SIG-M5 treated with dmso at 0.1 percent for 504 hours (cell line): ENCODE measurements around the gene SEMA3C.

Experiments
- DNase-seq: peaks from one replicate; lab custom pipeline; 2025; ENCODE audit not compliant: unreplicated experiment; lab: John Stamatoyannopoulos, UW

Gene SEMA3C

DNA sequence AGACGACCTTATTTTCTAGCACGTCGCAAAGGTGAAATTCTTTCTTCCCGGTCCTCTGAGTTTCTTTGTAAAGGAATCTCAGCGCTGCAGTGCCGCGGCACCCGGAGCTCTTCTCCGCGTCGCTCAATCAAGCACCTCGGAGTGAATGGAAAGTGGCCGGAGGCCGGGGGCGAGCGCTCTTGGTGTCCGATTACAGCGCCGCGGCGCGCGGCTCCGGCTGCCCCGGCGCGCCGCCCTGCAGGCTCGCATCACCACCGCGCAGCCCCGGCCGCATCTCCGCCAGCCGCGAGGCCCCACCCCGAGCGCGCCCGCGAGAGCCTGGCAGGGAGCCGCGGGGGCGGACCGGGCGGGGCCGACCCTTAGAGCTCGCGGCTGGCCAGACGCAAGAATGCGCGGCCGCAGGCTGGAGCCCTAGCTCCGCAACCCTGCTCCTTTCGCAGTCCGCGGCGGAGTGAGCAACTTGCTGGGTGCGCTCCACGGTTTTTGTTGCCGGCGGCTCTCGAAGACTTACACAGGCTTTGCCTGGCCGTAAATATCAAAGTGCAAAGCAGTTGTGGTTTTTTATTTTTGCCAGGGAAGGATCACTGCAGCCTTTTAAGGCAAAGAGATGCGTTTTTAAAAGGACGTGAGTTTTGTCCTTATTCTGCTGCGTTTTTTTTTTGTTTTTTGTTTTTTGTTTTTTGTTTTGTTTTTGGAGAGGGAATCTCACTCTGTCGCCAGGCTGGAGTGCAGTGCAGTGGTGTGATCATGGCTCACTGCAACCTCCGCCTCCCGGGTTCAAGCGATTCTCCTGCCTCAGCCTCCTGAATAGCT lies at the start of gene SEMA3C:
TSS of gene SEMA3C (minus strand) at position 143 of the 813 bp plus-strand sequence. CDS start 2,270 bp downstream, outside the sequence.
- peak; percentile 76 for DNase-seq

- no peak for DNase-seq
Observed at GRCh38 chr7:80968606-80969005, 49.8 kb upstream of the SEMA3C start.

GRCh38 chr7:80967917-80968297 lies 49.1 kb upstream of the SEMA3C start:
- DNase-seq: no peak

DNA sequence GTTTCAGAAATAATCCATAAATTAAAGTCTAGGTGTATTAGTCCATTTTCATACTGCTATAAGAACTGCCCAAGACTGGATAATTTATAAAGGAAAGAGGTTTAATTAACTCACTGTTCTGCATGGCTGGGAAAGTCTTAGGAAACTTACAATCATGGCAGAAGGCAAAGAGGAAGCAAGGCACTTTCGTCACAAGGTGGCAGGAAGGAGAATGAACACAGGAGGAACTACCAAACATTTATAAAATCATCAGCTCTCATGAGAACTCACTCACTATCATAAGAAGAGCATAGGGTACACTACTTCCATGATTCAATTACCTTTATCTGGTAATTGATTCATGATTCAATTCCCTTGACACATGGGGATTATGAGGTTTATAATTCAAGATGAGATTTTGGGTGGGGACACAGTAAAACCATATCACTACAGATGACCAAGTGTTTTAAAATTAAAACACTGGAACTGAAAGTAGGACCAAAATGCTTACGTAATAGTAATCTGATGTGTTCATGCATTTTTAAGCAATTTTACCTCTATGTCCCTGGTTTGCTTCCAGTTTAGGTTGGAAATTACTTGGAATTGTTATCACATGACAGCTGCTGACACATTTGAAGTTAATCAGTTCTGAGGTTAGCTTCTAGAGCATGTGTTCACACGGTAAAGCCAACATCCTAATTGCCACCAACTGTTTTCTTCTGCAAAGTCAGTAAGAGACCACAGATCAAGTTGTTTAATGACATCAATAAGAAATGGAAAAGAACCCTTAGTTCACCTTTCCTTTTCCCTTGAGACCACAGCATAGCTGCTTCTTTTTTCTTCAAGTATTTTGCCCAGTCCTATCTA lies 48.4 kb upstream of the SEMA3C start:
- DNase-seq: peak; percentile 6

- DNase-seq: no peak
Observed at GRCh38 chr7:80960244-80960795, 41.5 kb upstream of the SEMA3C start.

- no peak for DNase-seq
Observed at GRCh38 chr7:80957226-80957777, 38.5 kb upstream of the SEMA3C start.

DNA sequence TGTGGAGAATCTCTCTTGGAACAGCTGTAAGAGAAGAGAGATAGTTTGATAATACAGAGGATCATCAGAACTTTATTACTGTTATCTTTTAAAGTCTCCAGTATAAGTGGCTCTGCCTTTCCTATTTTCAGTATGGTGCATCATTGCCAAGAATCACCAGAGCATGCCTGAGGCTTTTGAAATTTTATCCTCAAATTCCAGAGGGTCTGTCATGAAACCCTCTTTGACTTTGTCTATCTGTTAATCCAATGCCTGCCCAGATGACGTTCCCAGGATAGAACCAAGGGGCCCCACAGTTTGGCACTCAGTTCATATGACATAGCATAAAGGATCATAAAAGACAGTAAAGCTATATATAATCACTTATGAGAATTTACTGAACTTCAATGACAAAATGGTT lies 35.3 kb upstream of the SEMA3C start:
- no peak for DNase-seq

GRCh38 chr7:80950550-80950967 lies 31.7 kb upstream of the SEMA3C start:
- DNase-seq: no peak

GRCh38 chr7:80949449-80949848 lies 30.6 kb upstream of the SEMA3C start:
- DNase-seq: no peak

DNA sequence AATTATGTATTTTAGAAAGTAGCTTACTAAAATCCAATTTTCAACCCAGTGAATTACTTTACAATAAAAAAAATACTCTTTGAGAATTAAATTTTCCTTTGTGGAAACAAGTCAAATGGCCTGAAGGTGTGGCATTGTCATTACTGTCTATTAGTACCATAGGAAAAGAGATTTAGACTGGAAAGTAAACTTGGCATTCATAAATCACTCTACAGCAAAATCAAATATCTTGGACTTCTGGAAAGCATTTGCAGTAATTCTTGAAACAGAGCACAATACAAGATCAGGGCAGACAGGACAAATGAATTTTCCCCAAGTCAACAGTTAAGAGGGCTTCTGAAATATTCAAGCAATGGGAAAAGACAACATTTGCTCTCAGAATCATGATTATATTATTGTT lies 28.0 kb upstream of the SEMA3C start:
- no peak for DNase-seq

DNA sequence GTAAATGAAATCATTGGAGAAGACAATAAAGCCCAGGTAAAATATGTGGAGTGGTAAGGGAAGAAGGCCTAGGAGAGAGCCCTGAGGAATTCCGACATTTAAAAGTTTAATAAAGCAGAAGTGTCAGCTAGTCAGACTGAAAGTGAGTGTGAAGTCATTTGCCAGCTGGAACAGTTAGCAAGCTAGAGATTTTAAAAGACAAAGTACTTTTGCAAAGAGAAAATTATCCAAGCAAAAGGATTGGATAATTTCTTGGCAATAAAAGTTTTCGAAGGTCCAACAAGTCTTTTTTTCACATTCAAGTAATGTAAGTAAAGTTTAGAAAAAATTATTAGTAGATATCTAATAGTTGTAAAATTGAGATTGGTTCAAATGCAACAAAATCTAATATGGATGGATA lies 27.1 kb upstream of the SEMA3C start:
- DNase-seq: no peak

- no peak for DNase-seq
Observed at GRCh38 chr7:80943342-80943741, 24.5 kb upstream of the SEMA3C start.

- peak; percentile 70 for DNase-seq
Observed at GRCh38 chr7:80942261-80943041, 23.6 kb upstream of the SEMA3C start.

GRCh38 chr7:80941208-80941758 lies 22.4 kb upstream of the SEMA3C start:
- peak; percentile 46 for DNase-seq

DNA sequence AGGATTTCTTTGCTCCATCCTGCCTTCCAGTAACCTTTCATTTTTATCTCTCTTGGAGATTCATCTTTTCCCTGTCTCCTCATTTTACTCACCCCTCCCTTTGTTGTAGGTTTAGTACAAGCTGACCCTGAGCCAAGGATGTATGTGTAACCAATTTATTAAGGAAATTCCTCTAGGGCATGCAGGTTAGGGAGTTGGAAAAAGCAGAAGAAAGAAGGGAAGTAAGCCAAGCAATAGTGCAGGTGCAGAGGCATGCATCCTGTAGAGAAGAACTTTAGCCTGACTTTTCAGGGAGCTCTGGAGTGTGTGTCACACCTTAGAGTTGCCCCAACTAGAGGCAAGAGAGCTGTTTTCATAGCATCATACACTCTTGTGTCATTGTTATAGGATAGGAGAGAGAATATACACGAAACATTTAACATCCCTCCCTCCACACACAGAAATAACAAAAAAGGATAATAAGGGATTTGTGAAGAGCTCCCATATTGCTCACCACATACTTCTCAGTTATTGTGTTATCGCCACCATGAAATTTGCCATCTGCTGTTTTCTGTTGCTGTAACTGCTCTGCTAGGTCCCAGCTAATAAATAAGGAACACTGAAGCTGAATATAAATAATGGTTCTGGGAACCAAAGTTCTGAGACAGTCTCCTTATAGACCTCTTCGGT lies 21.8 kb upstream of the SEMA3C start:
- DNase-seq: no peak

DNA sequence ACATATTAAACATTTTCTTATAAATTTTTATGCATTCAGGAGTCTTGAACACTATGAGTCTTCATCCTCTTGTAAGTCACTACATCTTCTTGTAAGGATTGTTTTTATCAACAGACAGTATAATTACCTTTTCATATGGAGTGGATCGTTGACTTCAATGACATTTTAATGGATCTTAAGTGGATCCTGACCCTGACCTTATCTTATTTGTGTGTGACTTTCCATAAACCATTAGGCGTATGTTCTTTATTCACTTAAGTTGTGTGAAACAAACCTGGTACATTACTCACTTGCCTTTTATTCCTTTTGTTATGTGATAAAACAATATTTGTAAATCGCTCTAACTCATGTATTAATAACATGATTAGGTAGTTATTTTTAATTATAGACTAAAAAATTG lies 18.5 kb upstream of the SEMA3C start:
- no peak for DNase-seq

- no peak for DNase-seq
Observed at GRCh38 chr7:80935991-80936780, 17.3 kb upstream of the SEMA3C start.

DNA sequence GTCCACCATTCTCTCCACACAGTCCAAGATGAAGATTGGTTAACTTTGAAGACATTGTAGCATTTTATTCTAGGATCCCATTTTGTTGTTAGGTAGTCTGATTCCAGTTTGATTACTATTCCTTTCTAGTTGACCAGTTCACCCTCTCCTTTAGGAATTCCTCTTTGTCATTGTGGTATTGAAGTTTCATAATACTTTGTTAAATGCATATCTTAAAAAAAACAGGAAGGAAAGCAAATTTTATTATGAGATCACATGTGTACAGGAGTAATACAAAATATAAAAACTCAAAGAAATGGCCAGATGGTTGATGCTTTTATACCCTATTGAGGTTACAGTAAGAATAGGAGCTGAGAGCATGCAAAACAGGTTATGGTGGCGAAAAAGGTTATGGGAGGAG lies 15.5 kb upstream of the SEMA3C start:
- DNase-seq: no peak

- no peak for DNase-seq
Observed at GRCh38 chr7:80932536-80932935, 13.7 kb upstream of the SEMA3C start.
